ENCODE results near the gene CELA3B. TPM values are rescaled to one million over a fixed set of nuclear protein-coding genes. Genes with fewer than 3 reads are reported as not detected.

Gene CELA3B
- total RNA-seq, 2 donors from 2014 or later, result not detected

DNA sequence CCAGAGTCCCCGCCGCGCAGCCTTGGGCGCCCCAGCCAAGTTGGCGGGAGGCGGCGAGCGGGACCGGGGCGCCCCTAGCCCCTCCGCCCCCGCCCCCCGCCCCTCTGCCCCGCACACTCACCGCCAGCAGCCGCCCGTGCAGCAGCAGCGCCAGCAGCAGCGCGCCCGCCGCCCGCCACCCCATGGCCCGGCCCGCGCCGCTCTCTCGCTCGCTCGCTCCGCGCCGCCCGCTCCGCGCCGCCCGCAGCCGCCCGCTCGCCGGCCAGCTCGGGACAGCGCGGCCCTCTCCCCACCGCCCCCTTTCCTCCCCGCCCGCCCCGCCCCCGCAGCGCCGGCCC lies 39.8 kb upstream of the CELA3B start, which contains the start of gene HSPG2:
TSS of gene HSPG2 (minus strand) at position 277 of the 338 bp plus-strand sequence. CDS start at position 184, 93 bp downstream.
- Histone ChIP-seq H3K4me3 (peak within 1 kb of the TSS; percentile 85 to 90), H3K27ac (peak within 1 kb of the TSS; percentile 91 to 94), H3K4me1 (peaks cover 0 to 85% of the 10 kb centered on the region in 2 donors), H3K27me3 (no peaks in the 10 kb centered on the region), H3K9me3 (no peaks in the 10 kb centered on the region), H3K36me3 (no peaks in the 10 kb centered on the region)
- TF ChIP-seq, protein P1, sequence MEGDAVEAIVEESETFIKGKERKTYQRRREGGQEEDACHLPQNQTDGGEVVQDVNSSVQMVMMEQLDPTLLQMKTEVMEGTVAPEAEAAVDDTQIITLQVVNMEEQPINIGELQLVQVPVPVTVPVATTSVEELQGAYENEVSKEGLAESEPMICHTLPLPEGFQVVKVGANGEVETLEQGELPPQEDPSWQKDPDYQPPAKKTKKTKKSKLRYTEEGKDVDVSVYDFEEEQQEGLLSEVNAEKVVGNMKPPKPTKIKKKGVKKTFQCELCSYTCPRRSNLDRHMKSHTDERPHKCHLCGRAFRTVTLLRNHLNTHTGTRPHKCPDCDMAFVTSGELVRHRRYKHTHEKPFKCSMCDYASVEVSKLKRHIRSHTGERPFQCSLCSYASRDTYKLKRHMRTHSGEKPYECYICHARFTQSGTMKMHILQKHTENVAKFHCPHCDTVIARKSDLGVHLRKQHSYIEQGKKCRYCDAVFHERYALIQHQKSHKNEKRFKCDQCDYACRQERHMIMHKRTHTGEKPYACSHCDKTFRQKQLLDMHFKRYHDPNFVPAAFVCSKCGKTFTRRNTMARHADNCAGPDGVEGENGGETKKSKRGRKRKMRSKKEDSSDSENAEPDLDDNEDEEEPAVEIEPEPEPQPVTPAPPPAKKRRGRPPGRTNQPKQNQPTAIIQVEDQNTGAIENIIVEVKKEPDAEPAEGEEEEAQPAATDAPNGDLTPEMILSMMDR (IDR thresholded peaks at IDR 0.05), result no peak
- DNase-seq (ENCODE audit: low spot score), result no peak

DNA sequence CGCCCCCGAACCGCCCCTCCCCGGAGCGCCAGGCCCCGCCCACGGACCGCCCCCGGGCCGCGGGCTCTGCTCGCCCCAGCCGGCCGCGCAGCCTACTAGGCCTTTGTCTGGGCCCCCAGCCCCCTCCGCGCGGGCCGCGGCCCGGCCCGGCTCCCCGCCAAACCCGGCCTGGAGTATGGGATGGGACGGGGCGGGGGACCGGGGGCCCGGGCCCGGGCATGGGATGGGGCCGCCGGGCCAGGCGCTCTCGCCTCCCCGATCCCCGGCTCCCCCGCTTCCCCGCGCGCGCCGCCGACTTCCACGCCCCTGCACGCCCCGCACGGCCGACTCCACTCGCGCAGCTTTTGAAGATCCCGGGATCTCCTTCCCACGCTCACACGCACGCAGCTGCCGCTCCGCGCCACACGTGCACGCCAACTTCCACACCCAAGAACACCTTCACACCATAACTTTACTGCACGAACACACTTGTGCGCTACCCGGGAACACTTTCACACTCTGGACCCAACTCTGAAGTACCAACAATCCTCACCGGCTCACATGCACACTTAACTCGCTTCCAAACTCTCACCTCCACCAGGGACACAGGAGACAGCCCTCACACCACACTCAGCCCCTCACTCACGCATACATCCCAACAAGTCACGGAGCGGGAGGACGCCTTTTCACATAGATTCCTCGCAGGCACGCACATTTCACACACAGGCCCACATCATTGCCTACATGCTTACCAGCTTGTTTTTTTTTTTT lies 39.3 kb upstream of the CELA3B start:
- peaks cover 0 to 85% of the 10 kb centered on the region in 2 donors for H3K4me1 ChIP-seq
- H3K4me3 ChIP-seq, result peak overlapping the region; percentile 28 to 54
- H3K27me3 ChIP-seq, result no peaks in the 10 kb centered on the region
- H3K36me3 ChIP-seq, result no peaks in the 10 kb centered on the region
- no peak for DNase-seq (ENCODE audit: low spot score)
- H3K9me3 ChIP-seq, result no peaks in the 10 kb centered on the region
- TF ChIP-seq, protein P1 (IDR thresholded peaks at IDR 0.05), result no peak
- H3K27ac ChIP-seq, result peak overlapping the region; percentile 85 to 87

DNA sequence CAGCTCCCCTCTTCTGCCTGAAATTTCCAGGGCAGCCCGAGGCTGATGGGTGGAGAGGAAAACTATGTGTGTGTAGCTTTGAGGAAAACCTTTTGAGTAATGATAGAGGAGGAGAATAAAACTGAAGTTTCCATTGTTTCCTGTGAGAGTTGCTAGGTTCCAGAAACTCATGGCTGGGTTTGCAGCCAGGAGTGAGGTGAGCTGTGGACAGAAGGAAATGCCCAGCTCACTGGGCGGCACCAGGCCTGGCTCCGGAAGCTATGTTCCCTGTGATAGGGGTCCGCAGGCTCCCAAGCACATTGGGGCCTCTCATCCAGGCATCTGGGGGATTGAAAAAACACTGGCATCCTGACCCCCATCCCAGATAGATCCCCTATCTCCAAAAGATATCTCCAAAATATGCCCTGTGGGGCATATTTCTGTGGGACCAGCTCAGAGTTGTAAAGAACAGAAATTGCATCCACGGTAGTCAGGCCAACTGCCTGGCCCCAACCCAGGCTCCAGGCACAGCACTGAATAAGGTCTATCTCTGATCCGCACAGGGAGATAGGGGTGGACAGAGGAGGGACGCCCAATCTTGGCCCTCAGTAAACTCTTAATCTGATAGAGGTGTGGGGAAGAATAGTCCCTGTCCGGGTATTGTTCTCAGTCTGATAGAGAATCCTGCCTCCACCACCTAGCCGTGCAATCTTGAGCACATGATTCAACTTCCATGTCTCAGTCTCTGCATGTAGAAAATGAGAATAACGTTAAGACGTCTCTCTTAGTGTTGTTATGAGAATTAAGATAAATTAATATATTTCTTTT lies 37.9 kb upstream of the CELA3B start:
- H3K9me3 ChIP-seq, result no peaks in the 10 kb centered on the region
- TF ChIP-seq, protein P1 (IDR thresholded peaks at IDR 0.05), result no peak
- H3K4me3 ChIP-seq, result no peak overlapping the region
- peak overlapping the region; percentile 85 to 87 for H3K27ac ChIP-seq
- DNase-seq (ENCODE audit: low spot score), result no peak
- H3K4me1 ChIP-seq, result peaks cover 0 to 85% of the 10 kb centered on the region in 2 donors
- H3K27me3 ChIP-seq, result no peaks in the 10 kb centered on the region
- no peaks in the 10 kb centered on the region for H3K36me3 ChIP-seq

DNA sequence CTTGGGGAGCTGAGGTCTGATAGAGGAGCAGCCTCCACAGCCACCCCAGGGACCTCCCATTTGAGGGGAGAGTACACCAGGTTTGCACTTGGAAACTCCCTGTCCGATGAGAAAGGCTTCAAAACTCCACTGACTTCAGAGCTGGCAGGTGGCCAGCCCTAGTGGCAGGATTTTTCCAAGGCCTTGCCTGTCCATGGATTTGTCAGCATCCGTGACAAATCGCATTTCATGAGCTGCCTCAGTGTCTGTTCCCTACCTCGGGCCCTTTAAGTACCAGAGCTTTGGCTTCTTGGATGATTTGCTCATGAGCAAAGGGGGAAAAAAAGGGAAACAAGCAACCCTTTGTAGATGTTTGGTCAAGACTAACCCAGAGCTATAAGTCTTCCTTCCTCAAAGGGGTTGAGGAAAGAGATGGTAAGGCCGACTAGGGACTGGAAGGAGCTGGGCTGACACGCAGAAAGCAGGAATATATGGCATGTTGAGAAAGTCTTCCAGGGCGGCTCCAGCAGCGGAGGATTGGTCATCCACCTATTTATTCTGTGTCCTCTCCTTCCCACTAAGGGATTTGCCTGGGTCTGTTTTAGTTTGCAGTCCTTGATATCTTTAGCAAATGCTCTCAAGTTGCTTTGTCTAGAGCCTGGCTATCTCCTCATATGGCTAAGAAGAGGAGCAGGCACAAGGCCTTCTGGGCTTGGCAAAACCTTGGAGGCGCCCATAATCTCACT lies 37.0 kb upstream of the CELA3B start:
- no peaks in the 10 kb centered on the region for H3K9me3 ChIP-seq
- peak; percentile 97 for DNase-seq (ENCODE audit: low spot score)
- H3K27ac ChIP-seq, result peak overlapping the region; percentile 85 to 87
- H3K4me3 ChIP-seq, result no peak overlapping the region
- TF ChIP-seq, protein P1 (IDR thresholded peaks at IDR 0.05), result peak; percentile 33 to 68
- peaks cover 0 to 85% of the 10 kb centered on the region in 2 donors for H3K4me1 ChIP-seq
- no peaks in the 10 kb centered on the region for H3K27me3 ChIP-seq
- no peaks in the 10 kb centered on the region for H3K36me3 ChIP-seq

DNA sequence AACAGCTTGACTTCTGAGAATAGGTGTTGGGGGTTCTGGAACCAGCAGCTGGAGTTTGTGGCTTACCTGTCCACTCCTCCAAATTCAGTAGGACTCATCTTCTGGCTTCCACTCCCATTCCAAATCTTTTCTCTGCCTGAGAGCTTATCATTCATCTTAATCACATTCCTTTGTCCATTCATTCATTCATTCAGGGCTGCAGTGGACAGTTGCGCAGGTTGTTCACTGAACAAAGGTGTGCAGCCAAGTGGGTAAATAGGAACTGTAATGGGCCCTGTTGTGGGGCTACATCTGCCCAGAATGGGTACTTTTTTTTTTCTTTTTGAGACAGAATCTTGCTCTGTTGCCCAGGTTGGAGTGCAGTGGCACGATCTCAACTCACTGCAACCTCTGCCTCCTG lies 36.3 kb upstream of the CELA3B start:
- Histone ChIP-seq H3K4me1 (peaks cover 0 to 81% of the 10 kb centered on the region in 2 donors), H3K36me3 (no peaks in the 10 kb centered on the region), H3K4me3 (no peak overlapping the region), H3K9me3 (no peaks in the 10 kb centered on the region), H3K27me3 (no peaks in the 10 kb centered on the region), H3K27ac (peak overlapping the region; percentile 85 to 87)
- TF ChIP-seq, protein P1 (IDR thresholded peaks at IDR 0.05), result no peak
- DNase-seq (ENCODE audit: low spot score), result no peak

Measured in right atrium auricular region (tissue), 2 donors.